CD4-positive, CD25-positive, alpha-beta regulatory T cell (primary cell): ENCODE measurements around the gene UGT2B17. TPM values are rescaled to one million over a fixed set of nuclear protein-coding genes. Genes with fewer than 3 reads are reported as not detected.
A peak's percentile ranks its signal among the peaks of the same experiment; 100 is the strongest.

Source experiments
- ATAC-seq, 2 donors: fragments of 150-1000 bp; cut with Tn5 transposase; one replicate each; pipeline ENCODE4 v1.10.0; 2021; ENCODE audit warnings: low read depth in 2 of 2, moderate number of reproducible peaks in 2 of 2, moderate library complexity in 1 of 2
- DNase-seq, 3 donors: peaks; one replicate each; pipeline versions ENCODE4 v3.0.0 to v3.0.0-alpha.2; 2012 to 2022; ENCODE audit warnings: mixed read lengths in 1 of 3
- H3K27ac ChIP-seq: one replicate; pipeline ENCODE4 v1.7.0; 2013; ENCODE audit warnings: mild to moderate bottlenecking, low read length; ENCODE audit not compliant: insufficient read depth, poor library complexity, severe bottlenecking
- H3K27me3 ChIP-seq: one replicate; pipeline ENCODE4 v1.7.0; 2013; ENCODE audit warnings: low read length; ENCODE audit not compliant: control insufficient read depth, insufficient read depth
- H3K36me3 ChIP-seq: one replicate; pipeline ENCODE4 v1.7.0; 2013; ENCODE audit warnings: mild to moderate bottlenecking, low read length, moderate library complexity; ENCODE audit not compliant: control insufficient read depth, insufficient read depth
- H3K4me1 ChIP-seq: 2 replicates; pipeline ENCODE4 v1.7.0; 2013; ENCODE audit warnings: mild to moderate bottlenecking, low read length; ENCODE audit not compliant: insufficient read depth, control insufficient read depth, poor library complexity, severe bottlenecking
- H3K4me3 ChIP-seq: one replicate; pipeline ENCODE4 v1.7.0; 2013; ENCODE audit warnings: low read depth, mild to moderate bottlenecking, low read length, moderate library complexity
- H3K9me3 ChIP-seq, 2 experiments: 1 replicate in 1 of 2; 2 replicates in 1 of 2; pipeline ENCODE4 v1.7.0; 2013; ENCODE audit warnings: low read length in 2 of 2, mild to moderate bottlenecking in 1 of 2, moderate library complexity in 1 of 2; ENCODE audit not compliant: control insufficient read depth in 2 of 2
- H3K27ac Mint-ChIP-seq, 3 donors: one replicate each; pipeline ENCODE4 v1.8.0; 2020 to 2022; ENCODE audit warnings: mild to moderate bottlenecking in 3 of 3, mixed read lengths in 3 of 3, moderate library complexity in 2 of 3
- H3K27me3 Mint-ChIP-seq: one replicate; pipeline ENCODE4 v1.8.0; 2022; ENCODE audit warnings: mild to moderate bottlenecking, mixed read lengths
- H3K36me3 Mint-ChIP-seq: one replicate; pipeline ENCODE4 v1.8.0; 2020; ENCODE audit warnings: mixed read lengths
- H3K4me1 Mint-ChIP-seq, 4 donors: one replicate each; pipeline ENCODE4 v1.8.0; 2020 to 2022; ENCODE audit warnings: mixed read lengths in 4 of 4, mild to moderate bottlenecking in 1 of 4
- H3K4me3 Mint-ChIP-seq, 4 donors: one replicate each; pipeline ENCODE4 v1.8.0; 2020 to 2022; ENCODE audit warnings: mild to moderate bottlenecking in 4 of 4, mixed read lengths in 4 of 4, moderate library complexity in 3 of 4
- H3K9me3 Mint-ChIP-seq, 7 donors: one replicate each; pipeline ENCODE4 v1.8.0; 2020 to 2022; ENCODE audit warnings: mixed read lengths in 7 of 7, mild to moderate bottlenecking in 3 of 7, moderate library complexity in 2 of 7
- polyA plus RNA-seq, 4 donors: library from polyadenylated mRNA; unstranded; fragments of 300-500 nt; fragmentation: Illumina TruSeq; gene quantifications; one replicate each; pipeline ENCODE4 v1.2.3, GENCODE V29; 2021
- total RNA-seq: library from RNA; stranded (reverse); gene quantifications from one replicate; pipeline ENCODE4 v1.2.3, GENCODE V29; 2022

UGT2B17 gene
- total and polyA plus RNA-seq, 5 donors from 2014 or later = not detected

DNA sequence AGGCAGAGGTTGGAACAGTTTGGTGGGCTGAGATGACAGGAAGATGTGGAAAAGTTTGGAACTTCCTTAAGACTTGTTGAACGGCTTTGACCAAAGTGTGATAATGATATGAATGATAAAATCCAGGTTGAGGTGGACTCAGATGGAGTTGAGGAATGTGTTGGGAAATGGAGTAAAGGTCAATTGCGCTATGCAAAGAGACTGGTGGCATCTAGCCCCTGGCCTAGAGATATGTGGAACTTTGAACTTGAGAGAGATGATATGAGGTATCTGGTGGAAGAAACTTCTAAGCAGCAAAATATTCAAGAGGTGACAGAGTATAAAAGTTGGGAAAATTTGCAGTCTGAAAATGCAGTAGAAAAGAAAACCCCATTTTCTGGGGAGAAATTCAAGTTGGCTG is 21.4 kb upstream of the UGT2B17 start:
- H3K4me1 ChIP-seq = no peaks in the 10 kb centered on the region
- Mint-ChIP-seq H3K27me3 (no peaks in the 10 kb centered on the region), H3K4me1 (no peaks in the 10 kb centered on the region), H3K27ac (peak overlapping the region in 1 of 3 donors; percentile 40), H3K9me3 (peaks cover 0 to 3% (median 0%) of the 10 kb centered on the region in 7 donors), H3K36me3 (no peaks in the 10 kb centered on the region), H3K4me3 (no peak overlapping the region)
- DNase-seq (no peak), ATAC-seq (no peak)
- no peak overlapping the region for H3K4me3 ChIP-seq
- H3K27me3 ChIP-seq = no peaks in the 10 kb centered on the region
- H3K9me3 ChIP-seq = no peaks in the 10 kb centered on the region
- no peak overlapping the region for H3K27ac ChIP-seq
- no peaks in the 10 kb centered on the region for H3K36me3 ChIP-seq

DNA sequence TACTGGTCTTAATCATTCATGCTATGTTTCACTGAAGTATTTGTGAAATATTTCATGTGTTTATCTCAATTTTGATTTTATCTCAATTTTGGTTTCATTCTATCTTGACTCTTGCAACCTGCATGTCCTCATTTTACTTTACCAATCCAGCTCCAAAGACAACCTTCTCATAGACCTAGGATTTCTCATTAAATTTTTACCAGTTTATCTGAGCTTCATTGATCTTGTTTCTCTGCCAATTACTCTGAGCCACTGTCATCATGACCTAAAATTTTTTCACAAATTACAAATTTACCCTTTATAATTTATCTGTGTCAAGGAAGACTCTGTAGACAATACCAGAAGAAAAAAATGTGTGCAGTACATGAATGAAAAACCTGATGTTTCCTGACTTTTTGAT is 18.6 kb upstream of the UGT2B17 start:
- H3K4me1 Mint-ChIP-seq = no peaks in the 10 kb centered on the region
- H3K4me1 ChIP-seq = no peaks in the 10 kb centered on the region
- no peak for DNase-seq
- no peaks in the 10 kb centered on the region for H3K36me3 Mint-ChIP-seq
- H3K9me3 Mint-ChIP-seq = peaks cover 0 to 3% (median 0%) of the 10 kb centered on the region in 7 donors
- no peaks in the 10 kb centered on the region for H3K27me3 ChIP-seq
- H3K9me3 ChIP-seq = no peaks in the 10 kb centered on the region
- no peaks in the 10 kb centered on the region for H3K27me3 Mint-ChIP-seq
- H3K4me3 ChIP-seq = no peak overlapping the region
- ATAC-seq = no peak
- no peaks in the 10 kb centered on the region for H3K36me3 ChIP-seq
- H3K27ac Mint-ChIP-seq = no peak overlapping the region
- H3K27ac ChIP-seq = no peak overlapping the region
- no peak overlapping the region for H3K4me3 Mint-ChIP-seq

DNA sequence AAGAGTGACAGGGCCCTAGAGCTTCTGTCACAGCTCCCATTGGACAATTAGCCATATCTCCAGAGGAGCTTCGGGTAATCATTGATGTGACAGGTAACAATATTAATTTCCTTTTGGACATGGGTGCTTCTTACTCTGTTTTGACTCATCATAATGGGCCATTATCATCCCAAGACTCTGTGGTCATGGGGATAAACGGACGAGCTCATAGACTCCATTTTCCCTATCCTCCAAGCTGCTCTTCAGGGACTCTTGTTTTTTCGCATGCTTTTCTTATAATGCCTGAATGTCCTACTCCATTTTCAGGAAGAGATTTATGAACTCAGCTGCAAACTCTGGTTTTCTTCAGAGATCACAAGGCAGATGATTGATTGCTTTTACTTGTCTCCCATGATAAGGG is 17.0 kb upstream of the UGT2B17 start:
- Histone ChIP-seq H3K36me3 (no peaks in the 10 kb centered on the region), H3K9me3 (no peaks in the 10 kb centered on the region), H3K27me3 (no peaks in the 10 kb centered on the region), H3K27ac (no peak overlapping the region), H3K4me3 (no peak overlapping the region), H3K4me1 (no peaks in the 10 kb centered on the region)
- Mint-ChIP-seq H3K4me1 (no peaks in the 10 kb centered on the region), H3K27me3 (no peaks in the 10 kb centered on the region), H3K27ac (no peak overlapping the region), H3K9me3 (peaks cover 0 to 3% (median 0%) of the 10 kb centered on the region in 7 donors), H3K4me3 (no peak overlapping the region), H3K36me3 (no peaks in the 10 kb centered on the region)
- ATAC-seq (no peak), DNase-seq (no peak)

DNA sequence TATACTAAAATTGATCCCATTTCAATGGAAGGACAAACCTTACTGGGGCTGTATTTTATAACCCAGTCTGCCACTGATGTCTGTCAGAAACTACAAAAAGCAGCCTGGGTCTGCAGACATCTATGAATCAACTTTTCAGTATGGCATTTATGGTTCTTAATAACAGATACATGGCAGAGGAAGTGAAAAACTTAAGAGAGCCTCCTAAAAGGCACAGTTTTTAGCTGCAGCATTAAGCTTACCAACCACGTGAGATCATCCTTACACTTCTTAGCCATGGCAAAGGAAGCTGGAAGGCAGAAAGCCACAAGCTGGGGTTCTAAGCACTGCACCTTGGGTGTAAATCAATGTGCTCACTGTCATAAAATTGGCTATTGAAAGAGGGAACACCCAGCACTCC is 16.6 kb upstream of the UGT2B17 start:
- DNase-seq (no peak), ATAC-seq (no peak)
- Histone ChIP-seq H3K36me3 (no peaks in the 10 kb centered on the region), H3K4me1 (no peaks in the 10 kb centered on the region), H3K27me3 (no peaks in the 10 kb centered on the region), H3K27ac (no peak overlapping the region), H3K9me3 (no peaks in the 10 kb centered on the region), H3K4me3 (no peak overlapping the region)
- Mint-ChIP-seq H3K27ac (no peak overlapping the region), H3K27me3 (no peaks in the 10 kb centered on the region), H3K9me3 (peaks cover 0 to 3% (median 0%) of the 10 kb centered on the region in 7 donors), H3K4me1 (no peaks in the 10 kb centered on the region), H3K36me3 (no peaks in the 10 kb centered on the region), H3K4me3 (no peak overlapping the region)

DNA sequence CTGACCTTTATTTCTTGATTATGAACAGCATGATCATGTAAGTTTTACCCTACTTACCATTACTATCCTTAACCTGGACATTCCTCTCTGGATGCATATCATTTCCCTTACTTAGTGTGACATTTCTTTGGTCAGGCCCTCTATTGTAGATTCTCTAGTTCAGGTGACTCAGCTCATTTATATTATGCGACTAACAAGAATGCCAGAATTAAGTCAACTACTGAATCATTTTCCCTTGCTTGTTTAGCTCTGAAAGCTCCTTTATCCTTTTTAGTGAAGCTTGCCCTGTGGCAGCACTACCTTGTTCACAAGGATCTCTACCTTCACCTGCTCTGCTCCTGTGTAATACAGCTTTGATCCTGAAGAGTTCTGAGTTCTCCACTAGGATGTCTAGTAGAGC is 15.1 kb upstream of the UGT2B17 start:
- Histone ChIP-seq H3K27me3 (no peaks in the 10 kb centered on the region), H3K36me3 (no peaks in the 10 kb centered on the region), H3K27ac (no peak overlapping the region), H3K4me3 (no peak overlapping the region), H3K9me3 (no peaks in the 10 kb centered on the region), H3K4me1 (no peaks in the 10 kb centered on the region)
- Mint-ChIP-seq H3K36me3 (no peaks in the 10 kb centered on the region), H3K27me3 (no peaks in the 10 kb centered on the region), H3K9me3 (peaks cover 0 to 3% (median 0%) of the 10 kb centered on the region in 7 donors), H3K27ac (no peak overlapping the region), H3K4me3 (no peak overlapping the region), H3K4me1 (no peaks in the 10 kb centered on the region)
- DNase-seq (no peak), ATAC-seq (no peak)

DNA sequence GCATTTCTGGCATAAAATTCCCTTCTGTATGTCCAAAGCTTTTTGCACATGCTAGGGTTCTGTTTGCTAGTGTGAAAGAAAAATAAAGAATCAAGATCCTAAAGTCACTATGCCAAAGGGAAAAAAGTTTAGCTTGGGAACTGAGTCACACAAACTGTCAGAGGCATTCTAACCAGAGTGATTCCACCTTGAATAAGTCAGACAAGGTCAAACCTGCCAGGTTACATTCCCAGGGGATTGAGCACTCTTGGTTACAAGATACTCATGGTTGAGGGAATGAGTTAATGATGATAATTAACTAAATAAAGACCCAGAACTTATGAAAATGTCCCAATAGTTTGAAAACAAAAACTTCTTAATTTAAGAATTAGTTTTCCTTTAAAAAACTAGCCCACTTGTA is 13.7 kb upstream of the UGT2B17 start:
- Mint-ChIP-seq H3K27me3 (no peaks in the 10 kb centered on the region), H3K27ac (no peak overlapping the region), H3K36me3 (no peaks in the 10 kb centered on the region), H3K9me3 (peaks cover 0 to 4% (median 0%) of the 10 kb centered on the region in 7 donors), H3K4me1 (no peaks in the 10 kb centered on the region), H3K4me3 (no peak overlapping the region)
- Histone ChIP-seq H3K9me3 (no peaks in the 10 kb centered on the region), H3K36me3 (no peaks in the 10 kb centered on the region), H3K27me3 (no peaks in the 10 kb centered on the region), H3K4me1 (no peaks in the 10 kb centered on the region), H3K4me3 (no peak overlapping the region), H3K27ac (no peak overlapping the region)
- ATAC-seq (no peak), DNase-seq (no peak)

DNA sequence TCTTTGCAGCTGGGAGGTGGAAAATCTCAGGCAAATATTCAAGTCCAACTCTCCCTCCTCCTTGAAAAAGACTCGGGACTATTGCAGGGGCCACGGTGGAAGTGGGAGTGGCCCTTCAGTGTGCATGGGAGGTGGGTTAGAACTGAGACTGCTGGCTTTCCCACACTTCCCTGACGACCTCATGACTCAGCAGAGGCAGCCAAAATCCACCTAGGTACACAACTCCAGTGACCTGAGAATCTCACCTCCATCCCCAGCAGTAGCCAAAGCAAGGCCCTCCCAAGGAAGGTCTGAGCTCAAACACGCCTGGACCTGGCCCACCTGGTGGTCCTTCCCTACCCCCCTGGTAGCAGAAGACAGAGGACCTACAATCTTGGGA is 6.2 kb upstream of the UGT2B17 start:
- Histone ChIP-seq H3K27ac (no peak overlapping the region), H3K36me3 (no peaks in the 10 kb centered on the region), H3K9me3 (no peaks in the 10 kb centered on the region), H3K4me3 (no peak overlapping the region), H3K27me3 (no peaks in the 10 kb centered on the region), H3K4me1 (no peaks in the 10 kb centered on the region)
- no peak overlapping the region for H3K4me3 Mint-ChIP-seq
- no peaks in the 10 kb centered on the region for H3K4me1 Mint-ChIP-seq
- H3K27me3 Mint-ChIP-seq = peaks cover 5% of the 10 kb centered on the region
- no peaks in the 10 kb centered on the region for H3K36me3 Mint-ChIP-seq
- H3K27ac Mint-ChIP-seq = no peak overlapping the region
- no peak for DNase-seq
- H3K9me3 Mint-ChIP-seq = peaks cover 0 to 4% (median 0%) of the 10 kb centered on the region in 7 donors
- ATAC-seq = no peak

DNA sequence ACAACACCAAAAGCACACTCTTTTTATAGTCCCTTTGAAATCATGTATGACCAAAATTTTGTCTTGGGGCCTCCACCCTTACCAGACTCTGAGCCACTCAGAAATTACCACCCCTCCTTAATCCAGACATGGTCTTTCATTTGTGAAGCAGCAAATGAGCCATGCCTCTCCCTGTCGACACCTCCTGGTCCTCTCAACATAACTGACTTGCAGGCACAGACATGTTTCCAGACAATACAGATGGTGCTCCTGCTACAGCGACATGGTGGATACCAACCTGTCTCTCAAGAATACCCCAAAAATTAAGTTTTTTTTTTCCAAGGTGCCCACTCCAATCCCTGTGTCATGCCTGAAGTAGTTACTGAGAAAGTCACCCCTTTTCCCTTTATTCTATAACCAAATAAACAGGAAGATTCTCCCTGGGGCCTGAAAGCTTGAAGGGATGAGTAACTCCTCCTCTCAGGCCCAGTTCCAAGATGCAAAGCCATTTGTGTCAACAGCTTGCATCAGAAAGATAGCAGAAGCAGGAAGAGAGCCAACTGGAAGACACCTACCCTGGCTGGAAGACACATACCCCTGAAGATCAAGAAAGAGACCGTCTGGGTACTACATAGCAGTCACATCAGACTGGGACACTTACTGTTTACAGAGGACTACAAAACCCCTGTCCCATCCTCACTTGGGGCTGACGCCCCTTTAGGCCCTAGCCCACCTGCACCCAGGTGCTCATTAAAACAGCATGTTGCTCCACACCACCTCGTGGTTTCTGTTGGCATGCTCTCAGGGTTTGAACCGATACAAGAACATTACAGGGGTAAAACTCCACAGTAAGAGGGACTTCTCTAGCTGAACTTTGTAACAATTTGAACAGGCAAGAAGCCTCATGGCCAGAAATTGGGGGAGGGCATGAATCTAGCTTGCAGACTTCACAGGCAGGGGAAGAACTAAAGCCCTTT is 5.5 kb upstream of the UGT2B17 start:
- no peak overlapping the region for H3K27ac Mint-ChIP-seq
- ATAC-seq = no peak
- H3K27me3 Mint-ChIP-seq = peaks cover 5% of the 10 kb centered on the region
- H3K36me3 Mint-ChIP-seq = no peaks in the 10 kb centered on the region
- H3K4me1 Mint-ChIP-seq = no peaks in the 10 kb centered on the region
- H3K4me3 ChIP-seq = no peak overlapping the region
- no peaks in the 10 kb centered on the region for H3K27me3 ChIP-seq
- H3K9me3 ChIP-seq = no peaks in the 10 kb centered on the region
- H3K9me3 Mint-ChIP-seq = peaks cover 0 to 4% (median 0%) of the 10 kb centered on the region in 7 donors
- H3K4me1 ChIP-seq = no peaks in the 10 kb centered on the region
- H3K27ac ChIP-seq = no peak overlapping the region
- H3K4me3 Mint-ChIP-seq = no peak overlapping the region
- no peak for DNase-seq
- no peaks in the 10 kb centered on the region for H3K36me3 ChIP-seq
